Measurements from ENCODE around the gene ZNF487. TPM values are rescaled to one million over a fixed set of nuclear protein-coding genes. Genes with fewer than 3 reads are reported as not detected.

The ZNF487 gene
- 10 to 100 TPM in 1 of 2 donors, 1 to 10 TPM in 1; 9.6 to 25.4 TPM for total RNA-seq
- 1 to 10 TPM; 8.4 to 8.6 TPM for polyA plus RNA-seq
- long read RNA-seq, donor 1, partial matches to known transcripts: 0 of 3 reads
- long read RNA-seq, donor 1, other reads (novel, unspliced or antisense): 0 of 3 reads
- long read RNA-seq, donor 2, partial matches to known transcripts: 0 of 2 reads
- long read RNA-seq, donor 2, other reads (novel, unspliced or antisense): 0 of 2 reads
- long read RNA-seq, donor 3, partial matches to known transcripts: 0 of 3 reads
- long read RNA-seq, donor 3, other reads (novel, unspliced or antisense): 0 of 3 reads
- long read RNA-seq, donor 4: 0 reads
- long read RNA-seq, donor 5, partial matches to known transcripts: 0 of 7 reads
- long read RNA-seq, donor 5, other reads (novel, unspliced or antisense): 0 of 7 reads

GRCh38 chr10:43436291-43437140, at the start of gene ZNF487:
Gene ZNF487, plus strand, starts transcription at chr10:43437111. Its CDS starts 38,703 bp downstream, at chr10:43475814.
- no peaks in the 10 kb centered on the region for H3K9me3 ChIP-seq (ENCODE audit: control insufficient read depth in 4 of 4, insufficient read depth in 3 of 4, low read length in 3 of 4)
- peak within 1 kb of the TSS; percentile 99 to 100 for H3K27ac ChIP-seq (ENCODE audit: low read depth in 1 of 2, low read length in 1 of 2)
- no peaks in the 10 kb centered on the region for H3K27me3 ChIP-seq (ENCODE audit: control insufficient read depth in 3 of 3, insufficient read depth in 3 of 3, low read length in 2 of 3)
- peak; percentile 95 to 96 (median 95) for DNase-seq
- H3K36me3 ChIP-seq (ENCODE audit: control insufficient read depth in 4 of 4, insufficient read depth in 4 of 4, low read length in 4 of 4): no peaks in the 10 kb centered on the region
- peak within 1 kb of the TSS; percentile 93 to 99 for H3K9ac ChIP-seq (ENCODE audit: insufficient read depth in 1 of 2, low read length in 2 of 2)
- TF ChIP-seq, protein P1, sequence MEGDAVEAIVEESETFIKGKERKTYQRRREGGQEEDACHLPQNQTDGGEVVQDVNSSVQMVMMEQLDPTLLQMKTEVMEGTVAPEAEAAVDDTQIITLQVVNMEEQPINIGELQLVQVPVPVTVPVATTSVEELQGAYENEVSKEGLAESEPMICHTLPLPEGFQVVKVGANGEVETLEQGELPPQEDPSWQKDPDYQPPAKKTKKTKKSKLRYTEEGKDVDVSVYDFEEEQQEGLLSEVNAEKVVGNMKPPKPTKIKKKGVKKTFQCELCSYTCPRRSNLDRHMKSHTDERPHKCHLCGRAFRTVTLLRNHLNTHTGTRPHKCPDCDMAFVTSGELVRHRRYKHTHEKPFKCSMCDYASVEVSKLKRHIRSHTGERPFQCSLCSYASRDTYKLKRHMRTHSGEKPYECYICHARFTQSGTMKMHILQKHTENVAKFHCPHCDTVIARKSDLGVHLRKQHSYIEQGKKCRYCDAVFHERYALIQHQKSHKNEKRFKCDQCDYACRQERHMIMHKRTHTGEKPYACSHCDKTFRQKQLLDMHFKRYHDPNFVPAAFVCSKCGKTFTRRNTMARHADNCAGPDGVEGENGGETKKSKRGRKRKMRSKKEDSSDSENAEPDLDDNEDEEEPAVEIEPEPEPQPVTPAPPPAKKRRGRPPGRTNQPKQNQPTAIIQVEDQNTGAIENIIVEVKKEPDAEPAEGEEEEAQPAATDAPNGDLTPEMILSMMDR (IDR thresholded peaks at IDR 0.05; ENCODE audit: control extremely low read depth, extremely low read depth): peak; percentile 24
- peaks cover 0 to 4% (median 2%) of the 10 kb centered on the region in 5 donors for H3K4me1 ChIP-seq (ENCODE audit: control insufficient read depth in 5 of 5, insufficient read depth in 5 of 5, low read length in 5 of 5)
- peak; percentile 99 for ATAC-seq (ENCODE audit: insufficient read depth, low FRiP score)
- H3K4me3 ChIP-seq: peak within 1 kb of the TSS; percentile 89
- WGBS, 2 donors: 0 to 1% methylated on average over 63 to 69 of the region's 69 CpGs

DNA sequence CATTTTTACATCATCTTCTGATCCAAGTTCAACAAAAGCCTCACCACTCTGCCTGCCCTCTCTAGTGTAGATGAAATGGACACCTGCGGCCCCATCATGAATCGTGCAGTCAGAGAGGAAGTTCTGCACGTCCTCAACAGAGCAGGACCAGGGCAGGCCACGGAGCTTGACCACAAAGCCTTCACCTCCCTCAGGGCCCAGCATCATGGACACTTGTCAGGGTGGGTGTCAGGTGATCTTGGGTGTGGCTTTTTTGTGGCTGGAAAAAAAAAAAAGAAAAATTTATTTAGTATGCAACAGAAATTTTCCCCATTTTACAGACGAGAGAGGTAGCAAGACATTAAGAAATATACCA, 49.3 kb upstream of the ZNF487 start:
- WGBS, 2 donors: 63 to 64% methylated on average over 5 of the region's 5 CpGs
- Histone ChIP-seq H3K9me3 (ENCODE audit: control insufficient read depth in 4 of 4, insufficient read depth in 3 of 4, low read length in 3 of 4) (no peaks in the 10 kb centered on the region), H3K27ac (ENCODE audit: low read depth in 1 of 2, low read length in 1 of 2) (no peak overlapping the region), H3K4me3 (no peak overlapping the region), H3K4me1 (ENCODE audit: control insufficient read depth in 5 of 5, insufficient read depth in 5 of 5, low read length in 5 of 5) (peaks cover 0 to 4% (median 0%) of the 10 kb centered on the region in 5 donors), H3K9ac (ENCODE audit: insufficient read depth in 1 of 2, low read length in 2 of 2) (no peak overlapping the region), H3K27me3 (ENCODE audit: control insufficient read depth in 3 of 3, insufficient read depth in 3 of 3, low read length in 2 of 3) (no peaks in the 10 kb centered on the region), H3K36me3 (ENCODE audit: control insufficient read depth in 4 of 4, insufficient read depth in 4 of 4, low read length in 4 of 4) (peaks cover 21 to 47% (median 35%) of the 10 kb centered on the region in 4 donors)
- TF ChIP-seq, protein P1 (IDR thresholded peaks at IDR 0.05; ENCODE audit: control extremely low read depth, extremely low read depth): no peak
- ATAC-seq (ENCODE audit: insufficient read depth, low FRiP score): no peak
- DNase-seq: no peak

DNA sequence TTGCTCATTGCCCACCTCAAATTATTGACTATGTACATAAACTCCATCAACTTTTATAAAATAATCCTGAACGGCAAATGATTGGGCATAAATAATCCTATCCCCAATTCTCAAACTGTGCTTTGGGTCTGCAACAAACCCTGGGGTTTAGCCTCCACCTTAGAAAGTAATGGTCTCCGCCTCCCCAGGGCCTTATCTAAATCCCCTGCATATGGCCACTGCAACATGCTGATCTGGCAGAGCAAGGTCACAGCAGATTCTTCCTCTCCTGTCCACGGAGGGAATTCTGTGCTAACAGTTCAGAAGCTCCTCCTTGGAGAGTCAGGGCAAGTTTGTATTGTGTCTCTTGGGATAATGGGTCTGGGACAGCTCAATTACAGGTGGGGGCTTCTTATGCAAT, 47.0 kb upstream of the ZNF487 start:
- Histone ChIP-seq H3K4me3 (no peak overlapping the region), H3K27me3 (ENCODE audit: control insufficient read depth in 3 of 3, insufficient read depth in 3 of 3, low read length in 2 of 3) (no peaks in the 10 kb centered on the region), H3K9me3 (ENCODE audit: control insufficient read depth in 4 of 4, insufficient read depth in 3 of 4, low read length in 3 of 4) (no peaks in the 10 kb centered on the region), H3K27ac (ENCODE audit: low read depth in 1 of 2, low read length in 1 of 2) (no peak overlapping the region), H3K4me1 (ENCODE audit: control insufficient read depth in 5 of 5, insufficient read depth in 5 of 5, low read length in 5 of 5) (peaks cover 0 to 8% (median 0%) of the 10 kb centered on the region in 5 donors), H3K9ac (ENCODE audit: insufficient read depth in 1 of 2, low read length in 2 of 2) (no peak overlapping the region), H3K36me3 (ENCODE audit: control insufficient read depth in 4 of 4, insufficient read depth in 4 of 4, low read length in 4 of 4) (peaks cover 34 to 66% (median 47%) of the 10 kb centered on the region in 4 donors)
- TF ChIP-seq, protein P1 (IDR thresholded peaks at IDR 0.05; ENCODE audit: control extremely low read depth, extremely low read depth): no peak
- 72 to 81% methylated on average over 3 of the region's 3 CpGs for whole genome bisulfite sequencing, 2 donors
- DNase-seq: no peak
- ATAC-seq (ENCODE audit: insufficient read depth, low FRiP score): no peak

Measured in lung (tissue), 16 donors.